K562 (cell line): ENCODE data around the gene B4GALT1.

Experiments used
- MAX ChIP-seq: sonication (generic); formaldehyde crosslinking; IDR thresholded peaks from 2 replicates; pipeline ENCODE4 v1.9.0; 2022; ENCODE audit warnings: mild to moderate bottlenecking, missing genetic modification reagents
- ZBTB43 ChIP-seq: sonication (generic); formaldehyde crosslinking; IDR thresholded peaks from 2 replicates; pipeline ENCODE4 v1.8.0; 2023; ENCODE audit warnings: mild to moderate bottlenecking, missing genetic modification reagents

DNA sequence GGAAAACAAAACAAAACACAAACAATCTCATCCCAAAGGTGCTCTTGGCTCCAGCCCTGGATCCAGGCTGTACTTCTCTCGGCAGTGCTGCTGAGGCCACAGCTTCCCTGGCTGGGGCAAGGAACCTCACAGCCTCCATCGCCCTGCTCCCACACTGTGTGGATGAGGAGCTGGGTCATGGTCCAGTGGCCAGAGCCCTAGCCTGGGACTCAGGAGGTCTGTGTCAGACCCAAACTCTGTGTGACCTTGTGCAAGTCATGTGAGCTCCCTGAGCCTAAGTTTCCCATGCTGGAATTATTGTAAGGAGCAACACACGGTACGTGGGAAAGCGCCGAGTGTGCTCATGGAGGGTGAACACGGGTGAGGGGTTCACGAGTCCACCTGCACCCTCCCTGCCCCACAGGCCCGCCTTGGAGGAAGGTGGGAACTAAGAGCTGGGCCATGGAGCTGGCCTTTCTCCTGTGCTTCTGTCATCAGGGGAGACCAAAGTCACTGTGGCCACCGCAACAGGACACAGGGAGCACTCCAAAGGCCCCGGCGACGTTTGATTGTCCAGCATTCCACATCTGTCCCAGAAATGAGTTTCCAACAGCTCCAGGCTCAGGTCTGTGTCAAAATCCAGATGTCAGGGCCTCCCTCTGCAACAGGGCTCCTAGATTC, 64.5 kb downstream of the B4GALT1 start:
- TF ChIP-seq MAX (CRISPR knock-in tag) (no peak), ZBTB43 (CRISPR knock-in tag) (no peak)
